Smooth muscle cell (in vitro differentiated cells): ENCODE data around the gene TMEFF2. TPM values are rescaled to one million over a fixed set of nuclear protein-coding genes. Genes with fewer than 3 reads are reported as not detected.

Source experiments
- DNase-seq: peaks from one replicate; lab custom pipeline; 2025; ENCODE audit not compliant: unreplicated experiment; lab: John Stamatoyannopoulos, UW
- H2AFZ ChIP-seq: fragments of 200-600 bp; sonication (generic); 2 replicates; pipeline ENCODE4 v1.6.0; 2016; ENCODE audit warnings: antibody characterized with exemption, low read depth, mild to moderate bottlenecking
- H3F3A ChIP-seq: fragments of 200-600 bp; sonication (generic); 2 replicates; pipeline ENCODE4 v1.6.0; 2017; ENCODE audit warnings: antibody characterized with exemption, low read depth
- H3K27ac ChIP-seq: fragments of 200-600 bp; sonication (generic); 2 replicates; pipeline ENCODE4 v1.5.1; 2016; ENCODE audit warnings: low read depth, mild to moderate bottlenecking
- H3K27me3 ChIP-seq: fragments of 200-600 bp; sonication (generic); 2 replicates; pipeline ENCODE4 v1.6.1; 2016; ENCODE audit warnings: low read depth, mild to moderate bottlenecking
- H3K36me3 ChIP-seq: fragments of 200-600 bp; sonication (generic); 2 replicates; pipeline ENCODE4 v1.5.1; 2016; ENCODE audit warnings: low read depth
- H3K4me1 ChIP-seq: fragments of 200-600 bp; sonication (generic); 2 replicates; pipeline ENCODE4 v1.5.1; 2016; ENCODE audit warnings: low read depth
- H3K4me2 ChIP-seq: fragments of 200-600 bp; sonication (generic); 2 replicates; pipeline ENCODE4 v1.6.0; 2016; ENCODE audit warnings: mild to moderate bottlenecking
- H3K4me3 ChIP-seq: fragments of 200-600 bp; sonication (generic); 2 replicates; pipeline ENCODE4 v1.5.1; 2016; ENCODE audit warnings: mild to moderate bottlenecking
- H3K79me2 ChIP-seq: fragments of 200-600 bp; sonication (generic); 2 replicates; pipeline ENCODE4 v1.6.0; 2016; ENCODE audit warnings: low read depth, mild to moderate bottlenecking
- H3K9ac ChIP-seq: fragments of 200-600 bp; sonication (generic); 2 replicates; pipeline ENCODE4 v1.6.0; 2016; ENCODE audit warnings: low read depth
- H3K9me3 ChIP-seq: fragments of 200-600 bp; sonication (generic); replicated peaks from 2 replicates; pipeline ENCODE4 v1.5.1; 2016; ENCODE audit warnings: low read depth
- H4K20me1 ChIP-seq: fragments of 200-600 bp; sonication (generic); 2 replicates; pipeline ENCODE4 v1.6.0; 2016; ENCODE audit warnings: low read depth
- CTCF ChIP-seq: fragments of 200-600 bp; sonication (generic); IDR thresholded peaks from 2 replicates; pipeline ENCODE4 v1.5.1; 2017; ENCODE audit warnings: borderline replicate concordance, mild to moderate bottlenecking, antibody characterized with exemption; ENCODE audit not compliant: insufficient read depth, poor library complexity, severe bottlenecking
- WGBS: methylation state at CpG from one replicate; pipeline ENCODE4 v1.1.7; 2016; ENCODE audit warnings: low lambda C conversion rate; 5-methylcytosine and 5-hydroxymethylcytosine counted together
- polyA plus RNA-seq: library from polyadenylated mRNA; unstranded; fragments of >200 nt; fragmentation: Nextera tagmentation; extraction: Ambion mirVana; gene quantifications from 2 replicates; pipeline ENCODE4 v1.2.1, GENCODE V29; 2016
- total RNA-seq: library from RNA; depleted of rRNA; stranded (reverse); fragments of >200 nt; gene quantifications from 2 replicates; pipeline ENCODE4 v1.2.3, GENCODE V29; 2014

Gene TMEFF2
- total and polyA plus RNA-seq, 2 experiments from 2014 or later = not detected

- no peak overlapping the region for H3K9ac ChIP-seq
- H3K27ac ChIP-seq = no peak overlapping the region
- no peak overlapping the region for H2AFZ ChIP-seq
- DNase-seq = no peak
- no peak overlapping the region for H3K4me2 ChIP-seq
- H3K79me2 ChIP-seq = no peaks in the 10 kb centered on the region
- no peak for TF ChIP-seq CTCF
- H3K4me1 ChIP-seq = peaks cover 12% of the 10 kb centered on the region
- WGBS = 79% methylated on average over 1 of the region's 1 CpG
- no peaks in the 10 kb centered on the region for H4K20me1 ChIP-seq
- no peaks in the 10 kb centered on the region for H3K36me3 ChIP-seq
- H3K9me3 ChIP-seq = no peaks in the 10 kb centered on the region
- no peaks in the 10 kb centered on the region for H3K27me3 ChIP-seq
- H3K4me3 ChIP-seq = no peak overlapping the region
- H3F3A ChIP-seq = no peaks in the 10 kb centered on the region
Observed at GRCh38 chr2:191945623-191946022, 249.1 kb downstream of the TMEFF2 start.

DNA sequence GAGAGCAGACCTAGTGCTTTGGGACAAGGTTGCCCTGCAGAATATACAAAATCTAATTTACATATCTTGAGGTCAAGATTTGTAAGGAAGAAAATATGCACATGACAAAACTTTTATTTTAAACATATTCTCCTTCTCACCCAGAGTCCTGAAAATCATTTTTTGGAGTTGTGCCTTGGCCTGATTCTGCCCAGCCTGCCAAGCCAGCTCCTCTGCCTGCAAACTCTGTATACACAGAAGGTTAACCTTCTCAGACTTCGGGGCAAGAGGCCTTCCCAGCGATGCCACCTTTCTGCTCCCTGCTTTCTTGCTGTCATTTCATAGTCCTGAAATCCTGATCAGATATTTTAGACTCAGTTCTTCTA, 252.0 kb downstream of the TMEFF2 start:
- Histone ChIP-seq H3K27ac (no peak overlapping the region), H3F3A (no peaks in the 10 kb centered on the region), H4K20me1 (no peaks in the 10 kb centered on the region), H3K4me2 (peak overlapping the region; percentile 11), H2AFZ (peak overlapping the region; percentile 26), H3K9ac (no peak overlapping the region), H3K36me3 (no peaks in the 10 kb centered on the region), H3K4me3 (no peak overlapping the region), H3K9me3 (no peaks in the 10 kb centered on the region), H3K27me3 (no peaks in the 10 kb centered on the region), H3K4me1 (peaks cover 12% of the 10 kb centered on the region), H3K79me2 (no peaks in the 10 kb centered on the region)
- 90% methylated on average over 2 of the region's 2 CpGs for WGBS
- no peak for DNase-seq
- TF ChIP-seq CTCF = no peak

DNA sequence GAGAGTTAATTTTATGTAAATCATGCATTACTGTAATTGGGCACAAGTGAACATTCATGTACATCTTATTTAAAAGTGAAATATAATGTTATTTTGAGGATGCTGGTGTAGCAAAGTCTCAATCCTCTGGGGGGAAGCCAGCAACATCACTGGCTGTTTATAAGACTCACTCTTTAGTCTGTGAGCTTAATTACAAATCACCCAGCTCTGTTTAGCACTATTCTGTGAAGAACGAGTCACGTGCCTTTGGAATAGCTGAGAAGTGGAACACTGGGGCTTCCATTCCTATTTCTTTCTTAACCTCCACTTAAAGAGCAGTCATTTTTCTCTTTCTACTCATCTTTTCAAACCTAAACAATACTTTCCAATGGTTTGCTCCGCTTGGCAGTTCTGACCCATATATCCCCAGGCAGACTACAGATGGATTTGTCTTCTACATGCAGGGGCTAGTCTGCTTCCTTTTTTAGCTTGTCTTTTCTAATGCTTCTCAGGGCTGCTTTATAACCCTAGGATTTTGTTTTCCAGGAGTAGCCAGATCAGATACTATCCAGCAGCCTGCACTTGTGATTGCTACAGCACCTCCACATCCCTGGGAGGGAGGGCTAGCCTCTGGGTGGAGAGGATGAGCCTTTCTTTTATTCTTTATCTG, 252.5 kb downstream of the TMEFF2 start:
- H2AFZ ChIP-seq = peak overlapping the region; percentile 26
- H3K9me3 ChIP-seq = no peaks in the 10 kb centered on the region
- H3K9ac ChIP-seq = no peak overlapping the region
- peaks cover 13% of the 10 kb centered on the region for H3K4me1 ChIP-seq
- no peaks in the 10 kb centered on the region for H3K79me2 ChIP-seq
- peak overlapping the region; percentile 11 for H3K4me2 ChIP-seq
- WGBS = 30% methylated on average over 3 of the region's 3 CpGs
- no peaks in the 10 kb centered on the region for H3K36me3 ChIP-seq
- H3K4me3 ChIP-seq = no peak overlapping the region
- TF ChIP-seq CTCF = no peak
- no peaks in the 10 kb centered on the region for H3K27me3 ChIP-seq
- no peaks in the 10 kb centered on the region for H4K20me1 ChIP-seq
- H3F3A ChIP-seq = no peaks in the 10 kb centered on the region
- H3K27ac ChIP-seq = no peak overlapping the region
- DNase-seq = no peak

DNA sequence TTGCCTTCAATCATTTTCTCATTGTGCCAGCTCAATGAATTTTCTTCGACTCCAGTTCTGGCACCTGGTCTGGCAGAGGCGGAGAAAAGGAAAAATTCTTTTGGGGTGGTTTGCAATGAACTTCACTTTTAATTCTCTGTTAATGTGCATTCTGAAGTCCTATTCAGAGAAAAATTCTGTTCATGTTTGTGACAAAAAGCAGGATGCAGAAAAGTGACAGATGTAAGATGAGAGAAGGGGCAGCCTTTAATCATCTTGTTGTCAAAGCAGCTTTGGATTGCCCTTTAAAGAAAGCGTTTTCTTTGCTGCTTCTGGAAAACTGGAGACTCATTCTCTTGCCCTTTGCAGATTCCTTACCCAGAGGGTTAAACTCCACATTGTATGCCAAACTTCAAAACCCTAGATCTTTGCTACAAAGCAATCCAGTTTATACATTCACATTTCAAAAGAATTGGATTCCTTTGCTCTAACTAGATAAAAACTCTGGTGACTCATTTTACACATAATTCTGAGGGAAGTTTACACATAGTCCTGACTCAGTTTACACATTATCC, 253.3 kb downstream of the TMEFF2 start:
- Histone ChIP-seq H3K36me3 (no peaks in the 10 kb centered on the region), H3K9me3 (no peaks in the 10 kb centered on the region), H3F3A (no peaks in the 10 kb centered on the region), H3K4me1 (peaks cover 18% of the 10 kb centered on the region), H3K4me3 (no peak overlapping the region), H3K79me2 (no peaks in the 10 kb centered on the region), H3K4me2 (peak overlapping the region; percentile 11), H3K27ac (no peak overlapping the region), H2AFZ (peak overlapping the region; percentile 3), H3K27me3 (no peaks in the 10 kb centered on the region), H4K20me1 (no peaks in the 10 kb centered on the region), H3K9ac (no peak overlapping the region)
- DNase-seq = no peak
- 63% methylated on average over 3 of the region's 3 CpGs for WGBS
- TF ChIP-seq CTCF = no peak
